Stimulated activated CD8-positive, alpha-beta memory T cell treated with anti-CD3 and anti-CD28 coated beads, Interleukin-2, amount 100 ng/mL, for 1 hour (primary cell): ENCODE measurements around the gene ARHGAP22.

Experiments
- DNase-seq, 2 donors: peaks; one replicate each; pipeline ENCODE4 v3.0.0-alpha.2; 2020; ENCODE audit warnings: low read depth in 2 of 2

Gene ARHGAP22

DNA sequence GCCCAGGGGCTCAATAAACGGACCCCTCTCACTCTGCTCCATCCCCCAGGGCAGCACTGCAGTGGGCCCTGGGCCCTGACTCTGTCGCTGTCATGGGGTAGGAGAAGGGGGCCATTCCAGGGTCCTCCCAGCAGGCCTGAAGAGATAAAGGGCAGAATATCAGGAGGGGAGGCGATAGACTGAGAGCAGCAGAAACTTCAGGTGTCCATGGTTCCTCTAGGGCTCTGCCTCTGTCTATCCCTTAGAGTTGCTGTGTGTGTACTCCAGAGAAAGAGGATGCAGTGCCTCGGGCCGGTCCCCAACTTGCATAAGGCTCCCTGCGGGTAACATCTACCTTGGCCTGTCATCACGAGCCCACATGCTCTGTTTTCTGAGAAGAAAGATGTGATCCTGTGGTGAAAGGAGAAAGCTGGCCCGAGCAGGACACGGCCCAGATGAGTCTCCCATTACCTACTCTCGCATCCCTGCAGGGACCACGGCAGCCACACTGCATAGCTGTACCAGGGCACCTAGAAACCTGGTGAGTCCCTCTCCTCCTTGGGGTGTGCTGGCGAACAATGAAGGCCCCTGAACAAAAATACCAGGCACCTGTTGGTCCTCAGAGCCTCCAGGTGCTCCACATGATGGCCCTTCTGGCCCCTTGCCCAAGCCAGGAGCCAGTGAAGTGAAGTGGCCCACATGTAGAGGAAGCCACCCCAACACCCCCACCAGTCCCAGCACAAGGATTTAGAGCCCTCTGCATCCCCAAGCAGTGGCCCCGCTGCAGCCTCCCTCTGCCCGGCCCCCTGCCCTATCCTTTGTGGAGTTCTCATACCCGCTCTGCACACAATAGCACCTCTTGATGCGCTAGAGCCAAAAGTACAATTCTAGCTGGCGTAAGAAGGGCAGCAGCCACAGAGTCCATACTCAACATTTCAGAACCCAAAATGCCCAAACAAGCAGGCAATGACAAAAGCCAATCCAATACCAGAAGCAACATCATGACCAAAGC is 106.8 kb downstream of the ARHGAP22 start:
- DNase-seq, result no peak

DNA sequence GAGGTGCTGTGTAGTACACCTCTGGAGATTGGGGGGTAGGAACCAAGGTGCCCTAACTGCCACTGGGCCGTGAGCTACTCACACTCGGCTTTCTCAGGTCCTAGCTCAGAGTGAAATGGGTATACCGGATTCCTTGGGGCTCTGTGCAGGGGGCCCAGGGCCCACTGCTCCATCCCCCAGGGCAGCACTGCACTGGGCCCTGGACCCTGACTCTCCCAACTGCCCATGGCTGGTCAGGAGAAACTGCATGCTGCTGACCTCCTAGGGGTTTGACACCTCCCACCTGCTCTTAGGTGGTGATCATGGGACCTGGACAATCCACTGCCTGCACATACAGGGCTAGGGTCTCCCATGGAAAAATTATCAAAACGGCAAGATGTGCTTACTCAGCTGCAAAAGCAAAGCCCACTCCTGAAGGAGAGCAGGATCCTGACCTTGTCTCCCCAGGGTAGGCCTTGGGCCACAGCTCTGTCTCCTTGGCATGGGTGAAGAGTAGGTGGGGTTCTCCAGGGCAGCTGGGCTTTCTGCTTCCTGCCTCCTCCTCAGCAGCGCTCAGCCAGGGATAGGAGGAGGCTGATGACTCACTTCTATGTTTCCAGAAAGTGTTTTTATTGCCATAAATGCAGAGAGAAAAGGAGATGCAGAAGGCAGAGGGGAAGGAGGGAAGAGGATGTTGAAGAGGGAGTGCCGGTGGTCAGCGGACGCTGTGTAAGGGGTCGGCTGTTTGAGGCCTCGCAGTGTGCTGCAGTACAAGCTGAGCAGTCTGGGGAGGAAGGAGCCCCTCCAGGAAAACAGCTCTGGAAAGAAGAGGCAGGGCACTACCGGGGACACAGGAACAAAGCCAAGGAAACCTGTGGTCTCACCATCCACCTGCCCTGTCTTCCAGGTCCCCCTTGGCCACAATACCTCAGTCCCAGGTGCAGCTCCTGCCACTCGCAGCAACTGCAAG is 107.8 kb downstream of the ARHGAP22 start:
- DNase-seq, result no peak

DNA sequence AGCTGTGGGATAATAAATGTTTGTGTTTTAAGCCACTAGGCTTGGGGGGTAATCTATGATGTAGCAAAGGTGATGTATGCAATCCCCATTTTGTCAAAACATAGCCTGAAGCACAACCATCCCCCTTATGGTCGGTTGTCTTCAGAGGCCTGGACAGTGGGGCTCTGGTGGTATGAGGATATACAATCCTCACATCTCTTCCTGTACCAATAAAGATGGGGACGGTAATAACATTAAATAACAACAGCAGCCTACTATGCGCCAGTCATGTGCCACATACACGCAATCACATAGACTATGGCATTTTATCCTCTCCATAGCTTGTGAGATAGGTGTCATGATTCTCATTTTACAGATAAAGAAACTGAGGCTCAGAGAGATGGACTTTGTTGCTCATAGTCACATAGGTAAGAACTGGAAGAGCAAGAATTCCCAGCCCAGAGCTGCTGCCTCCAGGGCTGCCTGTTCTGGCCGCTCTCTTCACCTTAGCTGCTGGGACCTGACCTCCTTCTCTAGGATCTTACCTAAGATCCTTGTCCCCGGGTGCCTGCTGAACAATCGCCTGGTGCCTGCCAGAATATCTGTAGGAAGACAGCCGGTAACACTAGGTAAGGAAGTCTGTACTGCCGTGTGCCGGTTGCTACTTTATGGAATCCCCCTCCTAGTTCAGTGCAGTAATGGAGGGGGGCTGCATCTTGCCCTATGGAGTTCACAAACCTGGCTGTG is 108.6 kb downstream of the ARHGAP22 start:
- DNase-seq, result no peak

DNA sequence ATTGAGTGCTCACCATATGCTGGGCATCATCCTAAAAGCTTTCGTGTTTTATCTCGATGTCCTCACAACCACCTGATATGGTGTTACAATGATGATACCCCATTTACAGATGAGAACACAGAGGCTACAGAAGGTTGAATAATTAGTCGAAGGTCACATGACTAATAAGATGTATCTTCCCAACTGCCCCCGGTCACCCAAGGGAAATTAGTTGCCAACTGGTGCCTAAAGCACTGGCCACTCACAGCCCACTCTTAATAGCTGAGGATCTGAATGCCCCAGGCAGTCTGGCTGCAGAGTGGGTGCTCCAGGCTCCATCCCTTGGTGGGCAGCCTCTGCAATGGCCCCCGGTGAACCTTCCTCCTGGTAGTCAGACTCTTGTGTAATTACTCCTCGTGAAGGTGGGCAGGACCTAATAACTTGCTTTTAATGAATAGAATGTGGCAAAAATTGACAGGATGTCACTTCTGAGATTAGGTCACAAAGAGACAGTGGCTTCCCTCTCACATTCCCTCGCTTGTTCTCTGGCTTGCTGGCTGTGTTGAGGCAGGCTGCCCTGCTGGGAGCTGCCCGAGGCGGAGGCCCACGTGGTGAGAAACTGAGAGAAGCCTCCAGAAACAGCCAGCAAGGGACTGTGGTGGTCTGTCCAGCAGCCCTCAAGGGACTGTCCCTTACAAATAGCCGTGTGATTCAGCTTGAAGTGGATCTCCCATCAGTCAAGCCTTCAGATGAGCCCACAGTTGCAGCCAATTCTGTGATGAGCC is 109.4 kb downstream of the ARHGAP22 start:
- no peak for DNase-seq

DNA sequence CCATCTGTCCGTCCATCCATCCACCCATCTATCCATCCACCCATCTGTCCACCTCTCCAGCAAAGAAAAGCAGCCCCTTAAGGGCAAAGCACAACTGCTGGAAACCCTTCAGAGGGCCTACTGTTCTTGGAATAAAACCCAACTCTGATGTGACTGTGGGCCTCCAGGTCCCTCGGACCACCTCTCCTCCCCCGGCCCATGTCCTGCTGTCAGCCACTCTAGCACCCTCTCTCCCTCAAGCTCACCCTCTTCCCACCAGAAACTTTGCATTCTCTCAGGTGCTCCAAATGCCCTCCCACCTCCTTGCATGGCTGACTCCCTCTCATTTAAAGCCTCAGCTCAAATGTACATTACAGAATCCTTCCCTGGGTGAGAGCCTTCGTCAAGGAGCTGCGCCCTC is 110.3 kb downstream of the ARHGAP22 start:
- no peak for DNase-seq

DNA sequence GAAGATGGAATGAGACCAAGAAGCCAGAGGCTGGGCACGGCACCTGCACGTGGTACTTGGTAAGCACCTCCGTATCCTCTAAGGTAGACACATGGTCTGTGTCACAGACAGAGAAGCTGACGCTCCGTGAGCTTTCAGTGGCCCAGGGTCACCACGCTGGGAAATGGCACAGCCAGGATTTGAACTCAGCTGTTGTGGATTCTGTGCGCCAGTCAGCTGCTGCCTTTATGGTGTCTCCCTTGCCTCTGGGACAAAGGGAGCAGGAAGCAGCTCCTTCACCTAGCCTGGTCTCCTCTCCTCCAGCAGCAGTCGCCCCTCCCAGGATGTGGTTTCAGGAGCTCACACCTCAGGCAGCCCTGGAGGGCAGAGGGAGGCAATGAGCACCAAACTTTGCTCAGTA is 110.8 kb downstream of the ARHGAP22 start:
- no peak for DNase-seq

DNA sequence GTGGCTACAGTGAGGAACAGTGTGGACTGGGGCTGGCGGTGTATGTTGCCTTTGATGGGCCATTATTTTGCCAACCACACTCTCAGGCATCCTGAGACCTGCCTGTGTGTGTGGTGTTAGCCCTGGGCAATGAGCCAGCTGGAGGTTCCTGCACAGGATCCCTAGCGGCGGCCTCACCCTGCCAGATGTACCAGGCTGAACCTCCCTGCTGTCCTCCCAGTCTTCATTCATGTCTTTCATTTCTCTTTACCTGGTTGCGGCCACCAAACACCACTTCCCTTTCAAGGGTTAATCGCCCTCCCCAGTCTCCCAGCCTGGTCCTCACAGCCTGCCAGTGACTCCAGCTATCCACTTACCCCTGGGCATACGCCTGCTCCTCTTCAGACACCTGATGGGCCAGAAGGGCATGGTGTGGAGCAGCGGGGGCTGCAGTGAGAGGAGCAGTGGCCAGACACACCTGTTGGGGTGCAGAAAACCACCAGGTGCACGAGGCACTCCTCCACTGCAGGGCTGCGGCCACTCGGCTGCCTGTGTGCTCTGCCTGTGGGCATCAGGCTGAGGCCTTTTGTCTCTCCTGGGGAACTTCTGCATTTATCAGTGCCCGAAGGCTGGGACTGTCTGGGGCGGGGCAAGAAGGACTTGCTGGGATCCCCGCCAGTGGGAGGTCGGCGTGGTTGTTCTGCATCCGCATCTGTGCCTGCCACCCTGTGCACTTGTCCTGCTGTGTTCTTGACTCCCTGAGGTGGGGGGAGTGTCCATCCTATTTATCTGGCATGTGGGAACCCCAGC is 111.6 kb downstream of the ARHGAP22 start:
- no peak for DNase-seq

DNA sequence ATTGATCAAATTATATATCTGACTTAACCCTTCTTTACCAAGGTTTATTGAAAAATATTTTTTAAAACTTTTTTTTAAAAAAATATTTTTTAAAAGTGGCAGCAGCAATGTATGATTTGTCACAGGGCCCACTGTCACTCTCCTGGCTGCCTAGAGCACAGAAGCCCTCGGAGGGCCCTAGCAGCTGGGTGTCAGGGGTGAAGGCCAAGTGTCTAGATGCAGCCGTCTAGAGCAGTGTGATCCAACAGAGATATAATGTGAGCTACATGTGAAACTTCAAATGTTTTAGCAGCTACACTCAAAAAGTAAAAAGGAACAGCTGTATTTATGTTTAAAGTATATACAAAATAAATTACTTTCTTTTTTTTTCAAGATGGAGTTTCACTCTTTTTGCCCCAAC is 112.7 kb downstream of the ARHGAP22 start:
- no peak for DNase-seq

DNA sequence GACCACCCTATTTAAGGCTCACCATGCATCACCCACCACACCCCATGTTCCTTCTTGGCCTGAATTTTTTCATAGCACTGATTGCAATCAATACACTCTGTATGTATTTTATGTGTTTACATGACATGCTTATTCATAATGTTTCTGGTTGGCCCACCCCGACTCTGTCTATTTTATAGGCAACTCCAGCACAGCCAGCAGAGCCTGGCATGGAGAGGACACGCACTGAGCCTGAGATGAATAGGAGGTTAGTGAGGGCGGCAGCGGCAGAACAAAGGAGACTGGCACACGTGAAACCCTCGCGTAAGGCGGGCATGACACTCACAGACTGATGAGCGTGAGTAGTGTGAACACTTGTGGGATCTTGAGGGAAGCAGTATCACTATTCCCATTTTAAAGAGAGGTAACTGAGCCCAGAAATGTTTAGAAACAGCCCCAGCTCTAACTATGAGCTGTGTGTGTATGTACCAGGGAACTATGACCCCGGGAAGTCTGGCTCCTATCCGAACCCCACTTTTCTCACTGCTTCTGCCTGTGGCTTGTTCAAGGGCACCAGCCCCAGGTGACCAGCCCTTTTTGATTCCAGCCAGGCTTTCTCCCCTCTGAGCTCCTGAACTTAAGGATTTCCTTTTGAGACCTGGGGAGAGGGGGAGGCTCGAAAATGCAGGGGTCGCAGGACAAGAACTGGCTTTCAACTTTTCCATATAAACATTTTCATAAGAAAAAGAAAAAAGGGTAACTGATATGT is 113.3 kb downstream of the ARHGAP22 start:
- DNase-seq, result no peak

DNA sequence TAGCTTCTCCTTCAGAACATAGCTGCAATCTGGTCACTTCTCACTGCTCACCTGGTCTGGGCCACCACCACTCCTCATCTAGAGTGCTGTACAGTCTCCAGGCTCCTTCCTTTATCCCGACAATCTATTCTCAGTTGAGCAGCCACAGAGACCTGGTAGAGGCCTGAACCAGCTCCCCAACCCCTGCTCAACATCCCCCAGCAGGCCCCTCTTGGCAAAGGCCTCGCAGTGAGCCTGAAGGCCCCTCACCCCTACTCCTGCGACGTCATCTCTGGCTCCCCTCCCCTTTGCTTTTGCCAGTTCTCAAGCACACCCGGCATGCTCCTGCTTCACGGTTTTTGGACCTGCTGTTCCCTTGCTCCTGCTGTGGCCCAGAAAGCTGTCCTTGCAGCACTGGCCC is 113.9 kb downstream of the ARHGAP22 start:
- DNase-seq, result no peak

DNA sequence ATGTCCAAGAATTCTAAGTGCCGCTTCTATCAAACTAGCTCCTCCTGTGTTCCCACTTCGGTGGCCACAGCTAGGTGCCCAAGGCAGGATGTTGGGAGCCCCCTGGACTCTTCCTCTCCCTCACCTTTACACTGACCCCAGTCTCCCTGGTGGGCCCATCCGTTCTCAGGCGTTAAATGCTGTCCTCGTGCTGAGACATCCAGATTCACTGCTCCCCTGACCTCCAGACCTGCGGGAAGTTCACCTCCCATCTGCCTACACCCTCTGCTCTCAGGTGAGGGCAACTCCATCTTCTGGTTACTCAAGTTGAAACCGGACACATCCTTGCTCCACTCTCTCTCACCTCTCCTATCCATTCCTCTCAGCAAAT is 114.3 kb downstream of the ARHGAP22 start:
- no peak for DNase-seq

DNA sequence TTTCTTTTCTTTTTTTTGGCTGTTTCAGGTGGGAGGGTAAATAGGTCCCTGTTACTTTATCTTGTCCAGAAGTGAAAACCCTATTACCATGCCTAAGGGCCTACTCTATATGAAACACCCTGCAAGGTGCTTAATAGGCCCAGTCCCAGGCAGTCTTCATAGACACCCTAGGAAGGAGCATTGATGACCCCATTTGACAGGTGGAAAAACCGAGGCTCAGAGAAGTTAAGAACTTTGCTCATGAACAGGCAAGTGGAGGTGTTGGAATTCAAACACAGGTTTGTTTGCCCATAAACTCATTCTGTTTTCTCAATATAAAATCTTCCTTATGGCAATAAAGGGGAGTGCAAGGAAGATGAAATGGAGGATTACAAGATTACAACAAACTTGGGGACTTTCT is 115.8 kb downstream of the ARHGAP22 start:
- DNase-seq, result no peak

DNA sequence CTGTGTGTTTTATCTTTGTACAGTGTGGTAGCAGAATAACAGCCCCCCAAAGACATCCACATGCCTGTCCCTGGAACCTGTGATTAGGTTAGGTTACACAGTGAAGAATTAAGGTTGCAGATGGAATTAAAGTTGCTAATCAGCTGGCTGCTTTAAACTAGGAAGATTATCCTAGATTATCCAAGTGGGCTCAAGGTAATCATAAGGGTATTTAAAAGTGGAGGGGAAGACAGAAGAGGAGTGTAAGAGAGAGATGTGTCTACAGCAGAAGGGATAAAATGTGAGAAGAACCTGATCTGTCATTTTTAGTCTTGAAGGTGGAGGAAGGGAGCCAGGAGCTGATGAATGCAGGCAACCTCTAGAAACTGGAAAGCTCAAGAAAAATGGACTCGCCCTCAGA is 117.6 kb downstream of the ARHGAP22 start:
- DNase-seq, result no peak

DNA sequence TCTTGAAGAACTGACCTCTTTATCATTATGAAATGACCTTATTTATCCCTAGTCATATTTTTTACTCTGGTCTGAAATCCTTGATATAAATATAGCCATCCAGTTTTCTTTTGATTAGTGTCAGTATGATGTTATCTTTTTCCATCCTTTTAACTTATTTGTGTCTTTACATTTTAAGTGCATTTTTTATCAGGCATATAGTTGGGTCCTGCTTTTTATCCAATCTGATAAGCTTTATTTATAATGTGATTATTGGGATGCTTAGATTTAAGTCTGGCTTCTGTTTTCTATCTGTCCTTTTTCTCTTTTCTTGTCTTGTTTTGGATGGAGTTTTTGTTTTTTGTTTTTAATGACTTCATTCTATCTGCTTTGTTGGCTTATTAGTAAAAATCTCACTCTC is 119.2 kb downstream of the ARHGAP22 start:
- DNase-seq, result no peak

DNA sequence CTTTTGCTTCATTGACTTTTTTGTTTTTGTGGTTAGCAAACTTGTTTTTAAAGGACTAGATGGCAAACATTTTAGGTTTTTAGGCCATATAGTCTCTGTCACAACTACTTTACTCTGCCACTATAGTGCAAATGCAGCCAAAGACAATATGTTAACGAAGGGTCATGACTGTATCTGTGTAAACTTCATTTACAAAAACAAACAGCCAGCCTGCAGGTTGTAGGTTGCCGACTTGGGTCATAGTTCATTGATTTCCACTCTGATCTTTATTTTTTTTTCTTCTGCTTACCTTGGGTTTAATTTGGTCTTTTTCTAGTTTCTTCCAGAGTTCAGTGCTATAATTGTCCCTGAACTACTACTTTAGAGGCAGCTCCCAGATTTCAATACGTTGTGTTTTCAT is 120.0 kb downstream of the ARHGAP22 start:
- DNase-seq, result no peak

DNA sequence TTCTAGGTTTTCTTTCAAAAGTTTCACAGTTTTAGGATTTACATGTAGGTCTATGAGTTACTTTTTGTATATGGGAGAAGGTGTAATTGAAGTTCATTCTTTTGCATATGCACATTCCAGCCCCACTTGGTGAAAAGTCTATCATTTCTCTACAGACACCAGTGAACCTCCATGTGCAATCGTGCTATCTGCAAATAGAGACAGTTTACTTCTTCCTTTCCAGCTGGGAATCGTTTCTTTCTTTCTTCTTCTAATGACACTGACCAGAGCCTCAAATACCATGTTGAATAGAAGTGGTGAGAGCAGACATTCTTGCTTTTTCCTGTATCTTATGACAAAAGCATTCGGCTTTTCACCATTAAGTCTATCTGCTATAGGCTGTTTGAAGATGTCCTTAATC is 122.7 kb downstream of the ARHGAP22 start:
- no peak for DNase-seq

DNA sequence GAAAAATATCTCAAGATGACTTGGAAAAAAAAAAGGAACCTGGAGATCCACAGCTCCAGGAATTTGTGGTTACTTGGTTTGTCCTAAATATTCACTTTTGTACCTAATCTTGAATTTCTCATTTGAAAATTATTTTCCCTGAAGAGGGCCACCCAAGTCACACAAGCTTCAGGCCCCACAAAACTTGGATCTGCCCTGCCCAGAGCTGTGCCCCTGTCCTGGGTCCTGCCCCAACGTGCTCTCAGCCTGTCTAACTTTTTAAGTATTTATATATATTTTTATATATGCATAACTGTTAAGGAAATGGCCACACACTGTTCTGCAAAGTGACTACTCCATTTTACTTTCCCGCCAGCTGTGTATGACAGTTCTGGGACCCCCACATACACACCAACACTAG is 123.5 kb downstream of the ARHGAP22 start:
- no peak for DNase-seq

DNA sequence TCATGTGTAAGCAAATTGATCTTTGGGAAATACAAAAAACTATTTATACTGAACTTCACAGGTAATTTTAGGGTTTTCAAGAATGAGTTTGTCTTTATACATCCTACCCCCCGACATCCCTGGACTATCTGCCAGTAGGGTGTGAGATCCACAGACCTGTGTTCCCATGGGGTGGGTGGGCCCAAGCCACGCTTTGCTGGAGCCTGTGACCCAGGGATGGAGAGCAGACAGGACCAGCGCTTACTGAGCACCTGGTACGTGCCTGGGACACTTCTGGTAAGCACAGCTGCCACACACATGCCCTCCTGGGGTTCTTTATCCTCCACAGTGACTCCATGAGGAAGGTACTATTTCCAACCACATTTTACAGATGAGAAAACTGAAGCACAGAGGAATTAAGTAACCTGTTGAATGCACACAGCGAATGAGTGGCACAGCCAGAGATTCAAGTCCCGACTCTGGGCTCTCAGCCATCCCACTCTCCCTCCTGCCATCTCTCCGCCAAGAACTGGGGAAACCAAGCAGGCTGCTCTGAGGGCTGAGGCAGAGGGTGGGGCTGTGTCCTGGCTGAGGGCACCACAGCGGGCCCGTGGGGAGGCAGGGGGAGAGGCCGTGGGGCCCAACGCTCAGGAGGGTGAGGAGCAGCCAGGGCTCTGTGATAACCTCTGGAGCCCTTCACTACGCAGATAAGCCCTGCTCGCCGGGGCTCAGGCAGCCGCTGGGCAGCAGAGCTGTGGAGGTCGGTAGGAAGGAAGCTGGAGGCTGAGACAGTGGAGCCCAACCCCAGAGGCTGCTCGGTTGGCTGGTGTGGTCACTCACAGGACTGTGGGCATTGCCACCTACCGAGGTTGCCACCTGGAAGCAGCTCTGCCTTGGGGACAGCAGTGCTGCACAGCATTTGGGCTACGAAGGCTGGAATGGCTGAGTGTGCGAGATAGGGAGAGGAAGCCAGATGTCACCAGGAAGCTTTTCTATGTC is 124.2 kb downstream of the ARHGAP22 start:
- DNase-seq, result no peak
